Stimulated activated CD4-positive, alpha-beta T cell treated with anti-CD3 and anti-CD28 coated beads, Interleukin-4, amount 100 ng/mL, for 4 hours (primary cell): ENCODE results near the gene CAST.

ENCODE experiments used
- DNase-seq, 2 experiments: peaks; one replicate each; pipeline ENCODE4 v3.0.0-alpha.2; 2020

Gene CAST

GRCh38 chr5:96679293-96679692 is 17.1 kb downstream of the CAST start:
- no peak for DNase-seq

GRCh38 chr5:96680759-96681470 is 18.7 kb downstream of the CAST start:
- no peak for DNase-seq

- no peak for DNase-seq
Observed at GRCh38 chr5:96683392-96683791, 21.2 kb downstream of the CAST start.

GRCh38 chr5:96683810-96684209 is 21.6 kb downstream of the CAST start:
- no peak for DNase-seq

GRCh38 chr5:96687080-96687479 is 24.9 kb downstream of the CAST start:
- no peak for DNase-seq

GRCh38 chr5:96687812-96688453 is 25.8 kb downstream of the CAST start:
- DNase-seq = no peak

- no peak for DNase-seq
Observed at GRCh38 chr5:96690861-96691260, 28.7 kb downstream of the CAST start.

- no peak for DNase-seq
Observed at GRCh38 chr5:96691503-96692303, 29.5 kb downstream of the CAST start.

GRCh38 chr5:96692441-96692840 is 30.3 kb downstream of the CAST start:
- DNase-seq = no peak

GRCh38 chr5:96699186-96699820 is 37.1 kb downstream of the CAST start:
- no peak for DNase-seq

GRCh38 chr5:96702503-96703383 is 40.6 kb downstream of the CAST start:
- DNase-seq = peak; percentile 76 to 91

GRCh38 chr5:96703384-96703920 is 41.3 kb downstream of the CAST start:
- DNase-seq = peak in 1 of 2 experiments; percentile 69

- no peak for DNase-seq
Observed at GRCh38 chr5:96703995-96704394, 41.8 kb downstream of the CAST start.

- DNase-seq = no peak
Observed at GRCh38 chr5:96706433-96707111, 44.4 kb downstream of the CAST start.

GRCh38 chr5:96708600-96708999 is 46.4 kb downstream of the CAST start:
- no peak for DNase-seq

- no peak for DNase-seq
Observed at GRCh38 chr5:96709152-96709821, 47.1 kb downstream of the CAST start.

- DNase-seq = no peak
Observed at GRCh38 chr5:96712100-96712746, 50.0 kb downstream of the CAST start.

- DNase-seq = no peak
Observed at GRCh38 chr5:96714450-96714849, 52.3 kb downstream of the CAST start.

GRCh38 chr5:96714951-96715451 is 52.8 kb downstream of the CAST start:
- DNase-seq = peak in 1 of 2 experiments; percentile 23

- DNase-seq = no peak
Observed at GRCh38 chr5:96716007-96716406, 53.8 kb downstream of the CAST start.
